Activated CD8-positive, alpha-beta memory T cell treated with anti-CD3 and anti-CD28 coated beads, Interleukin-2, amount 10 ng/mL, durations not matched to agents 7 days and 5 days (primary cell): Measurements from ENCODE around the gene KRTAP10-8. TPM values are rescaled to one million over a fixed set of nuclear protein-coding genes. Genes with fewer than 3 reads are reported as not detected.
"Not testable (repeated sequence)": the region's sequence is repeated elsewhere in the genome, so short reads cannot be mapped to it uniquely, and the experiment has no call there.

Source experiments
- ATAC-seq: fragments of 150-1000 bp; cut with Tn5 transposase; one replicate; pipeline ENCODE4 v1.10.0; 2021; ENCODE audit warnings: moderate library complexity
- CTCF ChIA-PET: fragments of 350-600 bp; sonication (Branson Sonifier 250); formaldehyde crosslinking; loops from one replicate; lab custom pipeline; 2021; ENCODE audit warnings: antibody characterized with exemption; lab: Charles Lee
- DNase-seq: peaks from one replicate; pipeline ENCODE4 v3.0.0-alpha.2; 2020
- H3K27ac Mint-ChIP-seq: one replicate; pipeline ENCODE4 v1.8.0; 2021; ENCODE audit warnings: mild to moderate bottlenecking, mixed read lengths
- H3K27me3 Mint-ChIP-seq: one replicate; pipeline ENCODE4 v1.8.0; 2021; ENCODE audit warnings: mixed read lengths
- H3K36me3 Mint-ChIP-seq: one replicate; pipeline ENCODE4 v1.8.0; 2021; ENCODE audit warnings: mild to moderate bottlenecking, mixed read lengths
- H3K4me1 Mint-ChIP-seq: one replicate; pipeline ENCODE4 v1.8.0; 2021; ENCODE audit warnings: mixed read lengths
- H3K4me3 Mint-ChIP-seq: one replicate; pipeline ENCODE4 v1.8.0; 2021; ENCODE audit warnings: mild to moderate bottlenecking, moderate library complexity, mixed read lengths
- H3K9me3 Mint-ChIP-seq: one replicate; pipeline ENCODE4 v1.8.0; 2022; ENCODE audit warnings: low read depth, mixed read lengths
- total RNA-seq, 2 experiments: library from RNA; stranded (reverse); gene quantifications; one replicate each; pipeline ENCODE4 v1.2.3, GENCODE V29; 2021

The KRTAP10-8 gene
- total RNA-seq, 2 experiments from 2014 or later = not detected

- not testable (repeated sequence) for H3K4me3 Mint-ChIP-seq, H3K27me3 Mint-ChIP-seq, ATAC-seq, H3K36me3 Mint-ChIP-seq, H3K4me1 Mint-ChIP-seq, H3K27ac Mint-ChIP-seq
- H3K9me3 Mint-ChIP-seq = peaks cover 16% of the 10 kb centered on the region
- CTCF ChIA-PET = interaction anchor here (0.7 to 1.1 kb wide), 2 partner anchors 113 to 219 kb away, joined by 3 to 4 read pairs; no protein-coding TSS in a partner anchor
- DNase-seq = peak; percentile 15
Observed at GRCh38 chr21:44573630-44574456, 38.0 kb upstream of the KRTAP10-8 start, which contains the start of gene KRTAP10-4. Gene KRTAP10-4, plus strand, starts transcription at chr21:44573729. Its CDS starts 30 bp downstream, at chr21:44573759.

- peaks cover 16% of the 10 kb centered on the region for H3K9me3 Mint-ChIP-seq
- H3K27ac Mint-ChIP-seq = no peak overlapping the region
- H3K4me1 Mint-ChIP-seq = no peaks in the 10 kb centered on the region
- no peak overlapping the region for H3K4me3 Mint-ChIP-seq
- ATAC-seq = no peak
- CTCF ChIA-PET = interaction anchor here (0.7 to 1.1 kb wide), 3 partner anchors 27 to 219 kb away, joined by 3 to 5 read pairs (median 4); no protein-coding TSS in a partner anchor
- peaks cover 3% of the 10 kb centered on the region for H3K27me3 Mint-ChIP-seq
- DNase-seq = peak; percentile 35
- peaks cover 8% of the 10 kb centered on the region for H3K36me3 Mint-ChIP-seq
Observed at GRCh38 chr21:44574457-44575306, 37.2 kb upstream of the KRTAP10-8 start.

GRCh38 chr21:44575307-44576024, 36.4 kb upstream of the KRTAP10-8 start:
- H3K4me1 Mint-ChIP-seq = no peaks in the 10 kb centered on the region
- H3K4me3 Mint-ChIP-seq = no peak overlapping the region
- H3K27ac Mint-ChIP-seq = no peak overlapping the region
- DNase-seq (peak; percentile 25), ATAC-seq (no peak)
- H3K36me3 Mint-ChIP-seq = peaks cover 11% of the 10 kb centered on the region
- peaks cover 3% of the 10 kb centered on the region for H3K27me3 Mint-ChIP-seq
- H3K9me3 Mint-ChIP-seq = peaks cover 21% of the 10 kb centered on the region
- CTCF ChIA-PET = interaction anchor here (1.0 to 1.1 kb wide), 2 partner anchors 28 to 218 kb away, joined by 3 to 5 read pairs; no protein-coding TSS in a partner anchor

- Mint-ChIP-seq H3K4me3 (no peak overlapping the region), H3K4me1 (no peaks in the 10 kb centered on the region), H3K27ac (no peak overlapping the region), H3K27me3 (peaks cover 3% of the 10 kb centered on the region), H3K36me3 (peaks cover 12% of the 10 kb centered on the region), H3K9me3 (peaks cover 24% of the 10 kb centered on the region)
- CTCF ChIA-PET = no interaction called here
- ATAC-seq (no peak), DNase-seq (peak; percentile 12)
Observed at GRCh38 chr21:44576025-44576420, 35.9 kb upstream of the KRTAP10-8 start.

- H3K9me3 Mint-ChIP-seq = peaks cover 34% of the 10 kb centered on the region
- no peak overlapping the region for H3K27ac Mint-ChIP-seq
- peaks cover 3% of the 10 kb centered on the region for H3K27me3 Mint-ChIP-seq
- no peak overlapping the region for H3K4me3 Mint-ChIP-seq
- ATAC-seq = no peak
- peaks cover 15% of the 10 kb centered on the region for H3K36me3 Mint-ChIP-seq
- CTCF ChIA-PET = no interaction called here
- H3K4me1 Mint-ChIP-seq = peaks cover 4% of the 10 kb centered on the region
- peak; percentile 33 for DNase-seq
Observed at GRCh38 chr21:44578371-44579055, 33.4 kb upstream of the KRTAP10-8 start.

- H3K4me1 Mint-ChIP-seq = peaks cover 11% of the 10 kb centered on the region
- H3K4me3 Mint-ChIP-seq = no peak overlapping the region
- peaks cover 5% of the 10 kb centered on the region for H3K27me3 Mint-ChIP-seq
- DNase-seq (peak; percentile 11), ATAC-seq (no peak)
- peaks cover 15% of the 10 kb centered on the region for H3K36me3 Mint-ChIP-seq
- H3K9me3 Mint-ChIP-seq = peaks cover 34% of the 10 kb centered on the region
- CTCF ChIA-PET = interaction anchor here (1.8 kb wide), 1 partner anchor 214 kb away, joined by 4 read pairs; no protein-coding TSS in a partner anchor
- H3K27ac Mint-ChIP-seq = no peak overlapping the region
Observed at GRCh38 chr21:44579056-44579832, 32.6 kb upstream of the KRTAP10-8 start.

- CTCF ChIA-PET = interaction anchor here (1.8 kb wide), 1 partner anchor 214 kb away, joined by 4 read pairs; no protein-coding TSS in a partner anchor
- Mint-ChIP-seq H3K27ac (no peak overlapping the region), H3K27me3 (peaks cover 7% of the 10 kb centered on the region), H3K9me3 (peaks cover 34% of the 10 kb centered on the region), H3K4me1 (peaks cover 14% of the 10 kb centered on the region), H3K36me3 (peaks cover 15% of the 10 kb centered on the region), H3K4me3 (no peak overlapping the region)
- ATAC-seq (no peak), DNase-seq (no peak)
Observed at GRCh38 chr21:44579833-44580144, 32.1 kb upstream of the KRTAP10-8 start.

- peaks cover 14% of the 10 kb centered on the region for H3K4me1 Mint-ChIP-seq
- CTCF ChIA-PET = interaction anchor here (1.8 kb wide), 1 partner anchor 213 kb away, joined by 4 read pairs; no protein-coding TSS in a partner anchor
- not testable (repeated sequence) for H3K4me3 Mint-ChIP-seq
Observed at GRCh38 chr21:44580231-44580821, 31.6 kb upstream of the KRTAP10-8 start, which contains the start of gene KRTAP10-5. Gene KRTAP10-5, minus strand, starts transcription at chr21:44580604. Its CDS starts 26 bp downstream, at chr21:44580578.

GRCh38 chr21:44581158-44581557, 30.7 kb upstream of the KRTAP10-8 start:
- peaks cover 15% of the 10 kb centered on the region for H3K36me3 Mint-ChIP-seq
- ATAC-seq = no peak
- DNase-seq = no peak
- no peak overlapping the region for H3K27ac Mint-ChIP-seq
- H3K27me3 Mint-ChIP-seq = peaks cover 16% of the 10 kb centered on the region
- no peak overlapping the region for H3K4me3 Mint-ChIP-seq
- H3K9me3 Mint-ChIP-seq = peaks cover 32% of the 10 kb centered on the region
- peaks cover 14% of the 10 kb centered on the region for H3K4me1 Mint-ChIP-seq
- CTCF ChIA-PET = interaction anchor here (1.1 to 1.8 kb wide), 2 partner anchors 70 to 213 kb away, joined by 3 to 4 read pairs; no protein-coding TSS in a partner anchor

More at GRCh38 chr21:44580231-44580821, 31.6 kb upstream of the KRTAP10-8 start, which contains the start of gene KRTAP10-5:
- H3K27ac Mint-ChIP-seq, H3K27me3 Mint-ChIP-seq, DNase-seq, ATAC-seq: not testable (repeated sequence)
- Mint-ChIP-seq H3K36me3 (peaks cover 15% of the 10 kb centered on the region), H3K9me3 (peaks cover 34% of the 10 kb centered on the region)

- Mint-ChIP-seq H3K27ac (no peak overlapping the region), H3K9me3 (peaks cover 32% of the 10 kb centered on the region), H3K4me1 (peaks cover 14% of the 10 kb centered on the region), H3K4me3 (no peak overlapping the region), H3K36me3 (peaks cover 15% of the 10 kb centered on the region), H3K27me3 (peaks cover 25% of the 10 kb centered on the region)
- DNase-seq = no peak
- ATAC-seq = no peak
- CTCF ChIA-PET = no interaction called here
Observed at GRCh38 chr21:44582055-44582454, 29.8 kb upstream of the KRTAP10-8 start.

GRCh38 chr21:44583089-44583799, 28.6 kb upstream of the KRTAP10-8 start:
- Mint-ChIP-seq H3K4me3 (no peak overlapping the region), H3K4me1 (peaks cover 14% of the 10 kb centered on the region), H3K27ac (no peak overlapping the region), H3K36me3 (peaks cover 9% of the 10 kb centered on the region), H3K9me3 (peaks cover 22% of the 10 kb centered on the region), H3K27me3 (peaks cover 34% of the 10 kb centered on the region)
- DNase-seq (no peak), ATAC-seq (no peak)
- CTCF ChIA-PET = interaction anchor here (0.9 to 1.1 kb wide), 2 partner anchors 73 to 210 kb away, joined by 4 read pairs; no protein-coding TSS in a partner anchor
